ENCODE data around the gene NAB2. TPM values are rescaled to one million over a fixed set of nuclear protein-coding genes. Genes with fewer than 3 reads are reported as not detected.
A peak's percentile ranks its signal among the peaks of the same experiment; 100 is the strongest.
"Not testable (repeated sequence)": the region's sequence is repeated elsewhere in the genome, so short reads cannot be mapped to it uniquely, and the experiment has no call there.

Gene NAB2
- polyA plus RNA-seq, 1 donor, result 37.2 TPM

- no peak for DNase-seq
These were observed 23.8 kb downstream of the NAB2 start for GRCh38 chr12:57112492-57113294.

DNA sequence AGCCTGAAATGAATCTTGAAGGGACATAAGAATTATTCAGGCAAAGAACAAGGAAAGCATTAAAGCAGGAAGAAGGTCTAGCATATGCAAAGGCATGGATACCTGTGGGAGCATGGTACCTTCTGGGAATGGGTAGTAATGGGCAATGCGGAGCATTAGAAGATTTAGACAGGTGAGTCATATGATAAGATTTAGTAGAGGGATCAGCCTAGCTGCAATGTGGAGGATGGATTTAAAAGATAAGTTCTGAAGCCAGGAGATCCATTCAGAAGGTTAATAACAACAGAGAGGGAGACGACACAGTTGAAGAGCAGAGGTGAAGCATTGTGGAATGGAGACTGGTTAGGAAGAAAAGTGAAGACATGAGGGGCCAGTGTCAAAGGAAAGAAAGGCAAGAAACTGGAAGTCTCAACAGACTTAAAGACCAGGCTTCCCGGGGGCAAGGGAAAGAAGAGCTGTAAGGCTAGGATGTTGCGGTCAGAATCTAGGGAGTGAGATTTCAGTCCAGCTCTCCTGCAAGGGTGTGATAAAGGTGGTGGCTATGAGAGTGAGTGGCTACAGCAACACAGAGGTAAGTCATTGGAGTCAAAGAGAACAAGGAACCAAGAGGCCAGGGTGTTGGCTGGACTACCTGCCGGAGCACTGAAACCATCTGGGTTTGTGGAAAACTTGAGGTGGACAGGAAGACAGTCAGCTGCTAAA, 27.8 kb downstream of the NAB2 start:
- DNase-seq, result no peak

DNA sequence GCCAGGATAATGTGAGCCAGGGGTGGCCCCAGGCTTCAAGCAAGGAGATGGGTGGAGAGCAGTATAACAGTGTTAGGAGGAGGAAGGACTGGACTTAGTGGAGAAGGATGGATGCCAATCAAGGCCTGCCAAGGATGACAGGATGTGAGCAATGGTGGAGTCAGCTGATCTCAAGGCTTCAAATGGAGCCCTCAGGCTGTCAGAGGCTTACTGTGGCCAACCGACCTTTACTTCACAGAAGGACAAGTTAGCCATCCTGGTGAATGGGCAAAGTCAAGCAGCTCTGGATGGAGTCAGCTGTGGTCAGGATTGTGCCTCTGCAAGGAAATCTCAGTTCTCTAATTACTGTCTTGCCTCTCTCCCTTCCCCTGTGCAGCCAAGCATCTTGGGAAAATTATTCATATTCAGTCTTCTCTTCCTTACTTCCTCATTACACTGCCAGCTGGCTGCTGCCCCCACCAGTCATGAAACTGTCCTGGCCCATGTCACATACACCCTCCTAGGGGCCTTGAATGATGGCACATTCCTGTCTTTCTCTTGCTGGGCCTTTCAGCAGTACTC, 29.9 kb downstream of the NAB2 start:
- no peak for DNase-seq

GRCh38 chr12:57119294-57120085, 30.6 kb downstream of the NAB2 start:
- DNase-seq, result no peak

DNA sequence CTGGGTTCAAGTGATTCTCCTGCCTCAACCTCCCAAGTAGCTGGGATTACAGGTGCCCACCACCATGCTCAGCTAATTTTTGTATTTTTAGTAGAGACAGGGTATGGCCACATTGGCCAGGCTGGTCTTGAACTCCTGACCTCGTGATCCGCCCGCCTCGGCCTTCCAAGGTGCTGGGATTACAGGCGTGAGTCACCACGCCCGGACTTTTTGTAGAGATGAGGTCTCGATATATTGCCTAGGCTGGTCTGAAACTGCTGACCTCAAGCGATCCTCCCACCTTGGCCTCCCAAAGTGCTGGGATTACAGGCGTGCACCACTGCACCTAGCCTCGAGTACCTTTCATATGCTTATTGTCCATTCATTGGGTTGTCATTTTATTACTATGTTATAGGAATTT, 31.8 kb downstream of the NAB2 start:
- DNase-seq, result not testable (repeated sequence)

DNA sequence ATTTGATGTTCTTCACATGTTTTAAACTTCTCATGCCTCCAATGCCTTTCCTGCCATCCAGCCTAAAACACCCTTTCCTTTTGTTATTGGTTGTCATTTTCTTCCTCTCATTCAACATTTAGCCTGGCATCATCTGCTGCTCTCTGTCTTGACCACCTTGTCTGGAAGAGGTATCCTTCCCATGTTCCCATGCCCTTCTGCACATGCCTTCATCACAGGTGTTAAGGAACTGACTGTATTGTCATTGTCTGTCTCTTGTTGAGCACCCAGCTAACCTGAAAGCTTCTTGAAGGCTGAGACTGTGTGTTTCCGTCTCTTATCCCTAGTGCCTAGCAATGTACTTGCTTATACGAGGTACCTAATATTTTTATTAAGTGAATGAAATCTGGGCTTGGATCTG, 34.9 kb downstream of the NAB2 start:
- no peak for DNase-seq

- peak; percentile 74 for DNase-seq
These were observed 35.5 kb downstream of the NAB2 start for GRCh38 chr12:57124261-57124877.

GRCh38 chr12:57126061-57126460, 37.1 kb downstream of the NAB2 start:
- no peak for DNase-seq

DNA sequence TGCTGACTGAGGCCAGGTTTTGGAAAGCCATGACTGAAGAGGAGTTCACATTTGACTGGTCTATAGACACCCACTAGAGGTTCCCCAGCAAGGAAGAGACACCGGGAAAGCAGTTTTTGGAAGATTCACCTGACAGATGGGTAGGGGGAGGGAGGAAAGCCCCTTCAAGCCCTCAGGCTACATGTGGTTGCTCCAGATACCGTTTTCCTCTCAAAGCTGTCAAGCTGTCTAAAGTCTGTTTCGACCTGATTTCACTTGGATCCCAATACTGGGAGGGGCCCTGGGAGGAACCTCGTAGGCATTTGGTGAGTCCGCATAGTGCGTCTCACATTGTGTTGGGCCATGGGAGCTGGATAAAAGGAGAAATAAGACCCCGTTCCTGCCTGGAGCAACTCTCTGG, 37.6 kb downstream of the NAB2 start:
- DNase-seq, result no peak

DNA sequence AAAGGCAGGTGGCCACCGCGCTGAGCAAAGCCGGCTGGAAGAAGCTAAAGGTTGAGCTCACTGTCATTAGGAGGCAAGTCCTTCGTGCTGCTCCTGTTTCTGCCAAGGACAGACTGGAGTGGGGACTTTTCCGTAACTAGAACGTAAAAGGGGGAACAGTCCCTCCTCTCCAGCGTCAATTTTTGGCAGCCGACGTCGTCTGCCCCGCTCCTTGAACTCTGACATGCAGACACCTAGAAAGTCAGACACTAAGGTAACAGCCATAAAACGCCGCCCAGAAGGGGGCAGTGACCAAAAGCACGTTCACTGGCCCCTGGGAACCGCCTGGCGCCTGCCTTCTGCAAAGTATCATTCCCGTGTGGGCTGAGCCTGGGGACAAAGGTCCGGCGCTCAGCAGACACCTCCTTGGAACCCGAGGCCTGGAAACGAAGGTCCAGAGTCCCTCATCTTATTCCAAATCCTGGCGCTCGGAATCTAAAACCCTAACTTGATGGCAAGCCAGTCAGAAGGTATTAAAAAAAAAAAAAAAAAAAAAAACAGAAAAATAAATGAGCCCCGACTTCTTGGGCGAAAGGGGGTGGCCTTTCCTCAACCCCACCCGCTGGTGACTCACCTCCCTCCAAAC, 38.3 kb downstream of the NAB2 start:
- DNase-seq, result no peak

- peak; percentile 93 for DNase-seq
These were observed 39.0 kb downstream of the NAB2 start, which contains the start of gene LRP1 for GRCh38 chr12:57127726-57128518. LRP1 (plus strand) TSS chr12:57128483; CDS start chr12:57128965, 482 bp downstream.

GRCh38 chr12:57128519-57129247, 39.8 kb downstream of the NAB2 start:
- DNase-seq, result no peak

DNA sequence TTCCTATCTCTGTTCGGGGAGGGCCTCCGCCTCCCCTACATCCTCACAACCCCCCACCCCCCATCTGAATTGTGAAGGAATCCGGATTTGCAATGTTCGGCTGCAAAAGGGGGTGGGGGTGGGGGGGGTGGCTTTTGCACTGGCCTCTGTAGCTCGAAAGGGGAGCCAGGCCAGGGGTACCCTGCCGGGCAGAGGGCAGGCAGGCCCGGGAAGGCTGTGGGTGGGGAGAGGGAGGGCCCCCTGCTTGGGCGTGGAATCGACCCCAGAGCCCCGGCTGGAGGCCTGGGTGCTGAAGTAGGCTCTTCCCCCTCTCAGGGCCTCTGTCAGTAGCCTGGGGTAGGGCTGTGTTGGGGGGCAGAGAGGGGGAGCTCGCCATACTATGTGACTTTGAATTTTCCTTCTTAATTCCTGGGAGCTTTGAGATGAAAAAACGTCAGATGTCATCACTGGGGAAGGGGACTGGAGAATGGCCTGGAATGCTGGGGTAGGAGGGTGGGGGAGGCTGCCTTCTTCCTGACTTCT, 40.5 kb downstream of the NAB2 start:
- DNase-seq, result no peak

DNA sequence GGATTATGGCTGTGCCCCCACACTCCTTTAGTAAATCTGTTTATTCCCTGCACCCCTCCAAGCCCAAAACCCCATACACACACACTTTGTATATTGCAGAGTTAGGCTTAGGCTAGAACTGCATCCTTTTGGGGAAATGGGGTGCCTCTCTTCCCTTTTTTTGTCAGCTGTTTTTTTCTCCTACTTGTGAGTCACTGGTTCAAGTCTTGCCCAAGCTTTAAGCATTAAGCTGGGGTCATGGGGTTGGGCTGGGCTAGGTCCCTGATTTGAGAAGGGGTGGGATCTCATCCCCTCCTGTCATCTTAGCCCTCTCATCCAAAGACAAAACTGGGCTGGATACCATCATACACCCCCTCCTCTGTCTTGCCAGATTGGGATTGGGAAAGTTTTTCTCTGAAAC, 41.0 kb downstream of the NAB2 start:
- DNase-seq, result no peak

- no peak for DNase-seq
These were observed 42.0 kb downstream of the NAB2 start for GRCh38 chr12:57130941-57131340.

- DNase-seq, result no peak
These were observed 43.2 kb downstream of the NAB2 start for GRCh38 chr12:57131896-57132744.

DNA sequence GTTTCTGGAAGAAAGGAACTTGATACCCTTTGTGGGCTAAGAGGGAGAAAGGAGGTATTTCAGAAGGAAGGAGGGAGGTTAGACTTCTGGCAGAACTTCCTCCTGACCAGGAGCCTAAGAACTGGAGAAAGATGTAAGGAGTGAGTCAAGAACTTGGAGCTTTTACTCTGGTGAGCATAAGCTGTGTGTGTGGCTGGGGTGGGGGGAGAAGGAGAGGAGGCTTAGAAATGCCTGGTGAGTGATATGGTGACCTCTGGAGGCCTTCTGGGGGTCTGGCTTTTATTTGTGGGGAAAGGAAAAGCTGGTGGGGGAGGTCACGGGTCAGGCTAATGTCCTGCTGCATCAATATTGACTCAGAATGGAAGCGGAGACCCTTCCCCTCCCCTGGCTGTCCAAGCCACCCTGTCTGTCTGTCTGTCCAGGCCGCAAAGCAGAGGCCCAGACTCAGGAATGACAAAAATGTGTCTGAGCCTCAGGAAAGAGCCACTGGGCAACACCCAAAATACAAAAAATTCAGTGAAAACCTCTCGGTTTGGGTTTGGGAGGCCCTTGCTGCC, 44.2 kb downstream of the NAB2 start:
- DNase-seq, result no peak

- no peak for DNase-seq
These were observed 45.0 kb downstream of the NAB2 start for GRCh38 chr12:57133916-57134315.

DNA sequence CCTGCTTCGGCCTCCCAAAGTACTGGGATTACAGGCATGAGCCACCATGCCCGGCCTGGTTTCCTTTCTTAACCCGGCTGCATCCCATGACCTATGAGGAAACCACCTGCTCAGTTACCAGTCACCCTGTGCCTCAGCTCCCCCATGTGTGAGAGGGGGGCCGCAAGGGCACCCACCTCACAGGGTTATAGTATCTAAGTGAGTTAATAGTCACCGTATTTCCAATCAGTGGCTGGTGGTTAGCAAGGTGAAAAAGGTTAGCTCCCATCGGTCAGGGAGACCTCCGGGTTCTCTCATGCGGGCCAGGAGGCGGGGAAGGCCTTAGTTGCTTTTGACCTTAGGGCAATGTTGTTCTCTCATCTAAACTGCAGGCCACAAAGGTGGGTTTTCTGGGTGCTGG, 46.0 kb downstream of the NAB2 start:
- DNase-seq, result no peak
